Measurements from ENCODE around the gene TIMP3.

DNA sequence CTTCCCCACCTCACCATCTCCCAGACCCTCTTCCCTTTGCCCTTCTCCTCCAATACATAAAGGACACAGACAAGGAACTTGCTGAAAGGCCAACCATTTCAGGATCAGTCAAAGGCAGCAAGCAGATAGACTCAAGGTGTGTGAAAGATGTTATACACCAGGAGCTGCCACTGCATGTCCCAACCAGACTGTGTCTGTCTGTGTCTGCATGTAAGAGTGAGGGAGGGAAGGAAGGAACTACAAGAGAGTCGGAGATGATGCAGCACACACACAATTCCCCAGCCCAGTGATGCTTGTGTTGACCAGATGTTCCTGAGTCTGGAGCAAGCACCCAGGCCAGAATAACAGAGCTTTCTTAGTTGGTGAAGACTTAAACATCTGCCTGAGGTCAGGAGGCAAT lies 58.2 kb downstream of the TIMP3 start:
- TF ChIP-seq, protein P1, sequence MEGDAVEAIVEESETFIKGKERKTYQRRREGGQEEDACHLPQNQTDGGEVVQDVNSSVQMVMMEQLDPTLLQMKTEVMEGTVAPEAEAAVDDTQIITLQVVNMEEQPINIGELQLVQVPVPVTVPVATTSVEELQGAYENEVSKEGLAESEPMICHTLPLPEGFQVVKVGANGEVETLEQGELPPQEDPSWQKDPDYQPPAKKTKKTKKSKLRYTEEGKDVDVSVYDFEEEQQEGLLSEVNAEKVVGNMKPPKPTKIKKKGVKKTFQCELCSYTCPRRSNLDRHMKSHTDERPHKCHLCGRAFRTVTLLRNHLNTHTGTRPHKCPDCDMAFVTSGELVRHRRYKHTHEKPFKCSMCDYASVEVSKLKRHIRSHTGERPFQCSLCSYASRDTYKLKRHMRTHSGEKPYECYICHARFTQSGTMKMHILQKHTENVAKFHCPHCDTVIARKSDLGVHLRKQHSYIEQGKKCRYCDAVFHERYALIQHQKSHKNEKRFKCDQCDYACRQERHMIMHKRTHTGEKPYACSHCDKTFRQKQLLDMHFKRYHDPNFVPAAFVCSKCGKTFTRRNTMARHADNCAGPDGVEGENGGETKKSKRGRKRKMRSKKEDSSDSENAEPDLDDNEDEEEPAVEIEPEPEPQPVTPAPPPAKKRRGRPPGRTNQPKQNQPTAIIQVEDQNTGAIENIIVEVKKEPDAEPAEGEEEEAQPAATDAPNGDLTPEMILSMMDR (conservative IDR thresholded peaks at IDR 0.05; ENCODE audit: low read depth, low read length): no peak
- TF ChIP-seq EZH2 (IDR thresholded peaks at IDR 0.05; ENCODE audit: borderline replicate concordance, low read depth, low read length, poor library complexity, severe bottlenecking): no peak

Data from A673 (cell line).